CD4-positive, CD25-positive, alpha-beta regulatory T cell (primary cell): ENCODE results near the gene SLC24A3. TPM values are rescaled to one million over a fixed set of nuclear protein-coding genes. Genes with fewer than 3 reads are reported as not detected.

ENCODE experiments used
- ATAC-seq, 2 donors: fragments of 150-1000 bp; cut with Tn5 transposase; one replicate each; pipeline ENCODE4 v1.10.0; 2021; ENCODE audit warnings: low read depth in 2 of 2, moderate number of reproducible peaks in 2 of 2, moderate library complexity in 1 of 2
- DNase-seq, 3 donors: peaks; one replicate each; pipeline versions ENCODE4 v3.0.0 to v3.0.0-alpha.2; 2012 to 2022; ENCODE audit warnings: mixed read lengths in 1 of 3
- H3K27ac ChIP-seq: one replicate; pipeline ENCODE4 v1.7.0; 2013; ENCODE audit warnings: mild to moderate bottlenecking, low read length; ENCODE audit not compliant: insufficient read depth, poor library complexity, severe bottlenecking
- H3K27me3 ChIP-seq: one replicate; pipeline ENCODE4 v1.7.0; 2013; ENCODE audit warnings: low read length; ENCODE audit not compliant: control insufficient read depth, insufficient read depth
- H3K36me3 ChIP-seq: one replicate; pipeline ENCODE4 v1.7.0; 2013; ENCODE audit warnings: mild to moderate bottlenecking, low read length, moderate library complexity; ENCODE audit not compliant: control insufficient read depth, insufficient read depth
- H3K4me1 ChIP-seq: 2 replicates; pipeline ENCODE4 v1.7.0; 2013; ENCODE audit warnings: mild to moderate bottlenecking, low read length; ENCODE audit not compliant: insufficient read depth, control insufficient read depth, poor library complexity, severe bottlenecking
- H3K4me3 ChIP-seq: one replicate; pipeline ENCODE4 v1.7.0; 2013; ENCODE audit warnings: low read depth, mild to moderate bottlenecking, low read length, moderate library complexity
- H3K9me3 ChIP-seq, 2 experiments: 1 replicate in 1 of 2; 2 replicates in 1 of 2; pipeline ENCODE4 v1.7.0; 2013; ENCODE audit warnings: low read length in 2 of 2, mild to moderate bottlenecking in 1 of 2, moderate library complexity in 1 of 2; ENCODE audit not compliant: control insufficient read depth in 2 of 2
- H3K27ac Mint-ChIP-seq, 3 donors: one replicate each; pipeline ENCODE4 v1.8.0; 2020 to 2022; ENCODE audit warnings: mild to moderate bottlenecking in 3 of 3, mixed read lengths in 3 of 3, moderate library complexity in 2 of 3
- H3K27me3 Mint-ChIP-seq: one replicate; pipeline ENCODE4 v1.8.0; 2022; ENCODE audit warnings: mild to moderate bottlenecking, mixed read lengths
- H3K36me3 Mint-ChIP-seq: one replicate; pipeline ENCODE4 v1.8.0; 2020; ENCODE audit warnings: mixed read lengths
- H3K4me1 Mint-ChIP-seq, 4 donors: one replicate each; pipeline ENCODE4 v1.8.0; 2020 to 2022; ENCODE audit warnings: mixed read lengths in 4 of 4, mild to moderate bottlenecking in 1 of 4
- H3K4me3 Mint-ChIP-seq, 4 donors: one replicate each; pipeline ENCODE4 v1.8.0; 2020 to 2022; ENCODE audit warnings: mild to moderate bottlenecking in 4 of 4, mixed read lengths in 4 of 4, moderate library complexity in 3 of 4
- H3K9me3 Mint-ChIP-seq, 7 donors: one replicate each; pipeline ENCODE4 v1.8.0; 2020 to 2022; ENCODE audit warnings: mixed read lengths in 7 of 7, mild to moderate bottlenecking in 3 of 7, moderate library complexity in 2 of 7
- polyA plus RNA-seq, 4 donors: library from polyadenylated mRNA; unstranded; fragments of 300-500 nt; fragmentation: Illumina TruSeq; gene quantifications; one replicate each; pipeline ENCODE4 v1.2.3, GENCODE V29; 2021
- total RNA-seq: library from RNA; stranded (reverse); gene quantifications from one replicate; pipeline ENCODE4 v1.2.3, GENCODE V29; 2022

SLC24A3 gene
- total and polyA plus RNA-seq, 5 donors from 2014 or later, result 0.25 TPM; not detected in 4

- no peaks in the 10 kb centered on the region for H3K36me3 ChIP-seq
- Mint-ChIP-seq H3K27me3 (peaks cover 5% of the 10 kb centered on the region), H3K9me3 (peaks cover 0 to 8% (median 3%) of the 10 kb centered on the region in 7 donors), H3K27ac (no peak overlapping the region), H3K36me3 (no peaks in the 10 kb centered on the region), H3K4me3 (no peak overlapping the region), H3K4me1 (no peaks in the 10 kb centered on the region)
- H3K4me3 ChIP-seq, result no peak overlapping the region
- H3K27me3 ChIP-seq, result no peaks in the 10 kb centered on the region
- ATAC-seq (no peak), DNase-seq (no peak)
- no peaks in the 10 kb centered on the region for H3K9me3 ChIP-seq
- H3K27ac ChIP-seq, result no peak overlapping the region
- H3K4me1 ChIP-seq, result no peaks in the 10 kb centered on the region
Observed at GRCh38 chr20:19404826-19405225, 192.4 kb downstream of the SLC24A3 start.

- no peaks in the 10 kb centered on the region for H3K36me3 ChIP-seq
- H3K4me3 ChIP-seq, result no peak overlapping the region
- Mint-ChIP-seq H3K27me3 (peaks cover 5% of the 10 kb centered on the region), H3K9me3 (peaks cover 0 to 3% (median 0%) of the 10 kb centered on the region in 7 donors), H3K4me1 (no peaks in the 10 kb centered on the region), H3K36me3 (no peaks in the 10 kb centered on the region), H3K4me3 (no peak overlapping the region), H3K27ac (no peak overlapping the region)
- DNase-seq, result no peak
- ATAC-seq, result no peak
- no peak overlapping the region for H3K27ac ChIP-seq
- no peaks in the 10 kb centered on the region for H3K4me1 ChIP-seq
- H3K9me3 ChIP-seq, result no peaks in the 10 kb centered on the region
- H3K27me3 ChIP-seq, result no peaks in the 10 kb centered on the region
Observed at GRCh38 chr20:19405958-19406357, 193.5 kb downstream of the SLC24A3 start.

DNA sequence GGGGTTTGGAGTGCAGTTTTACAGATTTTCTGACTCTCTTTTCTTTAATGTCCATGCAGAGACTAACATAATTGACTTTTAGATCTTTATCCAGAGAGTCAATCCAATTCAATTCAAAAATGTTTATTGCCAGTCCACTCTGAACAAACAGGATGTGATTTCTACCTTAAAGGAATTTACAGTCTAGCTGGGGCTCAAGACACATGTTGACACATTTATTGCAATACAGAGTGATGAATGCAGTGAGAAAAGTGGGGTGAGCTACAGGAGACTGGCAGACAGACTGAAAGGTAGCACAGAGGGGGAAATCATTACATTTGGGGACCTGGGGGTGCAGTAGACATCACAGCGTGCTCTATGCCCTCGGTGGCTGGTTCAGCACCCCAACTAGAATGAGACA, 193.9 kb downstream of the SLC24A3 start:
- no peaks in the 10 kb centered on the region for H3K36me3 Mint-ChIP-seq
- ATAC-seq (no peak), DNase-seq (no peak)
- H3K4me3 Mint-ChIP-seq, result no peak overlapping the region
- no peaks in the 10 kb centered on the region for H3K9me3 ChIP-seq
- peaks cover 5% of the 10 kb centered on the region for H3K27me3 Mint-ChIP-seq
- peaks cover 0 to 3% (median 0%) of the 10 kb centered on the region in 7 donors for H3K9me3 Mint-ChIP-seq
- no peak overlapping the region for H3K27ac Mint-ChIP-seq
- H3K4me3 ChIP-seq, result no peak overlapping the region
- no peaks in the 10 kb centered on the region for H3K27me3 ChIP-seq
- no peak overlapping the region for H3K27ac ChIP-seq
- no peaks in the 10 kb centered on the region for H3K36me3 ChIP-seq
- no peaks in the 10 kb centered on the region for H3K4me1 ChIP-seq
- H3K4me1 Mint-ChIP-seq, result no peaks in the 10 kb centered on the region

GRCh38 chr20:19407196-19407595, 194.8 kb downstream of the SLC24A3 start:
- Mint-ChIP-seq H3K27ac (no peak overlapping the region), H3K9me3 (peaks cover 0 to 3% (median 0%) of the 10 kb centered on the region in 7 donors), H3K4me3 (no peak overlapping the region), H3K4me1 (no peaks in the 10 kb centered on the region), H3K27me3 (peaks cover 5% of the 10 kb centered on the region), H3K36me3 (no peaks in the 10 kb centered on the region)
- no peaks in the 10 kb centered on the region for H3K27me3 ChIP-seq
- no peak overlapping the region for H3K4me3 ChIP-seq
- H3K27ac ChIP-seq, result no peak overlapping the region
- ATAC-seq (no peak), DNase-seq (no peak)
- no peaks in the 10 kb centered on the region for H3K9me3 ChIP-seq
- H3K36me3 ChIP-seq, result no peaks in the 10 kb centered on the region
- H3K4me1 ChIP-seq, result no peaks in the 10 kb centered on the region

GRCh38 chr20:19407736-19408135, 195.3 kb downstream of the SLC24A3 start:
- Mint-ChIP-seq H3K4me3 (no peak overlapping the region), H3K9me3 (peaks cover 0 to 3% (median 0%) of the 10 kb centered on the region in 7 donors), H3K27me3 (peaks cover 5% of the 10 kb centered on the region), H3K36me3 (no peaks in the 10 kb centered on the region), H3K4me1 (no peaks in the 10 kb centered on the region), H3K27ac (no peak overlapping the region)
- Histone ChIP-seq H3K4me1 (no peaks in the 10 kb centered on the region), H3K4me3 (no peak overlapping the region), H3K36me3 (no peaks in the 10 kb centered on the region), H3K9me3 (no peaks in the 10 kb centered on the region), H3K27me3 (no peaks in the 10 kb centered on the region), H3K27ac (no peak overlapping the region)
- DNase-seq, result no peak
- ATAC-seq, result no peak

DNA sequence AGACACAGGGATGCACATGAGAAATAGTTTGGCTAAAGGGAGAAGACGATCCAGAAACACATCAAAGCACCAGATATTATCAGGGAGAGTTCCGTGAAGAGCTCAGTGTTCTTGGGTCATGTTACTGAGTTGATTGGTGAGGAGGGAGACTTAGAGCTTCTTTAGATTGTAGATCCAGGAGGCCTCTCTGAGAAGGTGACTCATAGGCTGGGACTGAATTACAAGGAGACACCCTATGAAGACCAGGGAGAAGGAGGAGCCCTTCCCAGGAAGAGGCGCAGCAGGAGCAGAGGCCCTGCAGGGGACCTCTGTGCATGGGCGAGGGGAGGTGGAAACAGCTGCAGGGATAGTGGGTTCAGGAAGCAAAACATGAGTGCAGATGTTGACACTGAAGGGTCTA, 196.5 kb downstream of the SLC24A3 start:
- no peaks in the 10 kb centered on the region for H3K36me3 ChIP-seq
- Mint-ChIP-seq H3K4me3 (no peak overlapping the region), H3K27ac (no peak overlapping the region), H3K27me3 (peaks cover 5% of the 10 kb centered on the region), H3K4me1 (no peaks in the 10 kb centered on the region), H3K36me3 (no peaks in the 10 kb centered on the region), H3K9me3 (peaks cover 0 to 2% (median 0%) of the 10 kb centered on the region in 7 donors)
- ATAC-seq, result no peak
- no peaks in the 10 kb centered on the region for H3K27me3 ChIP-seq
- H3K4me1 ChIP-seq, result no peaks in the 10 kb centered on the region
- no peaks in the 10 kb centered on the region for H3K9me3 ChIP-seq
- no peak for DNase-seq
- H3K27ac ChIP-seq, result no peak overlapping the region
- H3K4me3 ChIP-seq, result no peak overlapping the region

GRCh38 chr20:19411811-19412210, 199.4 kb downstream of the SLC24A3 start:
- no peak overlapping the region for H3K4me3 Mint-ChIP-seq
- Histone ChIP-seq H3K36me3 (no peaks in the 10 kb centered on the region), H3K9me3 (no peaks in the 10 kb centered on the region), H3K4me3 (no peak overlapping the region), H3K27me3 (no peaks in the 10 kb centered on the region), H3K27ac (no peak overlapping the region), H3K4me1 (no peaks in the 10 kb centered on the region)
- H3K27ac Mint-ChIP-seq, result no peak overlapping the region
- H3K36me3 Mint-ChIP-seq, result no peaks in the 10 kb centered on the region
- H3K9me3 Mint-ChIP-seq, result peaks cover 0 to 2% (median 0%) of the 10 kb centered on the region in 7 donors
- H3K27me3 Mint-ChIP-seq, result peaks cover 3% of the 10 kb centered on the region
- no peak for DNase-seq
- no peak for ATAC-seq
- no peaks in the 10 kb centered on the region for H3K4me1 Mint-ChIP-seq

DNA sequence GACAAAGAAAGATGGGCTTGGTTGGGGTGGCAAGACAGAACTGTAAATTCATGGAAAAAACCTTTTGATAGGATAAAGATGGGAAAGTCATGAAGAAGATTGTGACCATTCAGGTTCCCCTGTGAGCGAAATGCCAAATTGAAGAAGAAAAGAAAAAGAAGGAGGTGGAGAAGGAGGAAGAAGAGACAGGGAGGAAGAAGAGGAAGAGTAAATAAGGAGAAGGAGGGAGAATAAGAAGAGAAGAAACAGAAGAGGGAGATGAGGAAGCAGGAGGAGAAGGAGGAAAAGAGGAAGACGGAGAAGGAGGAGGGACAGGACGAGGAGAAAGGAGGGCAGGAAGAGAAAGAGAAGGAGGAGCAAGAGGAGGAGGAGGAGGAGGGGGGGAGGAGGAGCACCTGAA, 199.8 kb downstream of the SLC24A3 start:
- ATAC-seq (no peak), DNase-seq (no peak)
- no peak overlapping the region for H3K27ac Mint-ChIP-seq
- no peaks in the 10 kb centered on the region for H3K27me3 Mint-ChIP-seq
- Histone ChIP-seq H3K36me3 (no peaks in the 10 kb centered on the region), H3K4me1 (no peaks in the 10 kb centered on the region), H3K27me3 (no peaks in the 10 kb centered on the region), H3K27ac (no peak overlapping the region), H3K9me3 (no peaks in the 10 kb centered on the region), H3K4me3 (no peak overlapping the region)
- no peak overlapping the region for H3K4me3 Mint-ChIP-seq
- H3K36me3 Mint-ChIP-seq, result no peaks in the 10 kb centered on the region
- H3K9me3 Mint-ChIP-seq, result peaks cover 0 to 2% (median 0%) of the 10 kb centered on the region in 7 donors
- no peaks in the 10 kb centered on the region for H3K4me1 Mint-ChIP-seq
